Neural progenitor cell (in vitro differentiated cells): ENCODE results near the gene CREB3L2.

Experiments used
- CTCF ChIP-seq: fragments of 200-600 bp; sonication (generic); IDR thresholded peaks from 2 replicates; pipeline ENCODE4 v1.5.1; 2017; ENCODE audit warnings: antibody characterized with exemption, mild to moderate bottlenecking
- EZH2phosphoT487 ChIP-seq: fragments of 200-600 bp; sonication (generic); IDR thresholded peaks from 2 replicates; pipeline ENCODE4 v1.6.1; 2017; ENCODE audit warnings: antibody characterized with exemption

GRCh38 chr7:137937202-137937560 lies 64.7 kb downstream of the CREB3L2 start:
- TF ChIP-seq EZH2phosphoT487 (no peak), CTCF (no peak)
